HepG2 (cell line): ENCODE measurements around the gene FETUB. TPM values are rescaled to one million over a fixed set of nuclear protein-coding genes. Genes with fewer than 3 reads are reported as not detected.

ENCODE experiments used
- FOXA1 ChIP-seq, 2 experiments: fragments of 450-650 bp in 1 of 2; sonication (generic) in 1 of 2; formaldehyde crosslinking in 1 of 2; IDR thresholded peaks; 2 replicates each; pipeline versions ENCODE4 v1.4.0 to v1.6.1; 2016 to 2020; ENCODE audit warnings: missing genetic modification reagents in 1 of 2
- FOXC1 ChIP-seq: sonication (generic); formaldehyde crosslinking; IDR thresholded peaks from 2 replicates; pipeline ENCODE4 v1.8.0; 2022; ENCODE audit warnings: mild to moderate bottlenecking, missing genetic modification reagents, borderline replicate concordance
- FOXP1 ChIP-seq, 2 experiments: fragments of 450-650 bp in 1 of 2; IDR thresholded peaks; 2 replicates each; pipeline ENCODE4 v1.6.1; 2017 to 2018; ENCODE audit warnings: antibody characterized with exemption in 1 of 2
- JDP2 ChIP-seq: sonication (generic); formaldehyde crosslinking; IDR thresholded peaks from 2 replicates; pipeline ENCODE4 v1.8.1; 2022; ENCODE audit warnings: missing genetic modification reagents, borderline replicate concordance
- SUZ12 ChIP-seq: fragments of 150-350 bp; IDR thresholded peaks from 2 replicates; pipeline ENCODE4 v1.6.1; 2014; ENCODE audit warnings: low read depth, low read length
- ZFX ChIP-seq: sonication (generic); formaldehyde crosslinking; IDR thresholded peaks from 2 replicates; pipeline ENCODE4 v1.4.0; 2020; ENCODE audit warnings: mild to moderate bottlenecking, low read depth, missing genetic modification reagents, moderate library complexity
- ZMYM4 ChIP-seq: sonication (generic); formaldehyde crosslinking; IDR thresholded peaks from 2 replicates; pipeline ENCODE4 v1.8.1; 2023; ENCODE audit warnings: mild to moderate bottlenecking, missing genetic modification reagents
- ZNF296 ChIP-seq: sonication (generic); formaldehyde crosslinking; conservative IDR thresholded peaks from 2 replicates; pipeline ENCODE4 v1.5.0; 2020; ENCODE audit warnings: mild to moderate bottlenecking, missing genetic modification reagents
- ZNF431 ChIP-seq: sonication (generic); formaldehyde crosslinking; IDR thresholded peaks from 2 replicates; pipeline ENCODE4 v1.9.0; 2022; ENCODE audit warnings: missing genetic modification reagents, low read depth, mild to moderate bottlenecking, borderline replicate concordance
- ZNF605 ChIP-seq: sonication (generic); formaldehyde crosslinking; IDR thresholded peaks from 2 replicates; pipeline ENCODE4 v1.8.0; 2022; ENCODE audit warnings: mild to moderate bottlenecking, missing genetic modification reagents
- ZNF720 ChIP-seq: sonication (generic); formaldehyde crosslinking; IDR thresholded peaks from 2 replicates; pipeline ENCODE4 v1.4.0; 2020; ENCODE audit warnings: missing genetic modification reagents
- ZNF749 ChIP-seq: sonication (generic); formaldehyde crosslinking; IDR thresholded peaks from 2 replicates; pipeline ENCODE4 v1.8.0; 2022; ENCODE audit warnings: mild to moderate bottlenecking, missing genetic modification reagents, moderate library complexity, borderline replicate concordance
- polyA plus RNA-seq, 8 experiments: library from polyadenylated mRNA; depleted of rRNA in 3 of 8; stranded (reverse) in 7 of 8; unstranded in 1 of 8; fragments of >200 nt; fragmentation: Illumina TruSeq in 4 of 8; extraction: Trizol in 4 of 8; gene quantifications; 2 replicates each; pipeline versions ENCODE4 v1.2.1 to v1.2.3, GENCODE V29; 2011 to 2016; ENCODE audit warnings: low read depth in 4 of 8, missing spikeins in 1 of 8, mixed read lengths in 1 of 8; ENCODE audit not compliant: insufficient read depth in 1 of 8
- total RNA-seq, 5 experiments: library from RNA; depleted of rRNA; stranded (reverse); fragments of >200 nt; fragmentation: Illumina TruSeq; extraction: Trizol; gene quantifications; 2 replicates each; pipeline ENCODE4 v1.2.3, GENCODE V29; 2016; ENCODE audit warnings: low read depth in 1 of 5
- TF ChIP-seq, protein P1 (sequence below): sonication (generic); formaldehyde crosslinking; IDR thresholded peaks from 2 replicates; pipeline ENCODE4 v1.5.0; 2020; ENCODE audit warnings: mild to moderate bottlenecking, missing genetic modification reagents
- TF ChIP-seq, protein P2 (sequence below): IDR thresholded peaks from 2 replicates; pipeline ENCODE4 v1.6.1; 2016; ENCODE audit warnings: control low read depth
- TF ChIP-seq, protein P3 (sequence below): IDR thresholded peaks from 2 replicates; pipeline ENCODE4 v1.4.0; 2020; ENCODE audit warnings: mild to moderate bottlenecking, missing genetic modification reagents
- TF ChIP-seq, protein P4 (sequence below): sonication (generic); formaldehyde crosslinking; IDR thresholded peaks from 2 replicates; pipeline ENCODE4 v1.4.0; 2020; ENCODE audit warnings: missing genetic modification reagents, borderline replicate concordance

The FETUB gene
- total and polyA plus RNA-seq, 2 of the 13 experiments (the other 11 are each of a cell fraction or from before 2014, with no cell fraction given): 2.1 to 4.4 TPM

DNA sequence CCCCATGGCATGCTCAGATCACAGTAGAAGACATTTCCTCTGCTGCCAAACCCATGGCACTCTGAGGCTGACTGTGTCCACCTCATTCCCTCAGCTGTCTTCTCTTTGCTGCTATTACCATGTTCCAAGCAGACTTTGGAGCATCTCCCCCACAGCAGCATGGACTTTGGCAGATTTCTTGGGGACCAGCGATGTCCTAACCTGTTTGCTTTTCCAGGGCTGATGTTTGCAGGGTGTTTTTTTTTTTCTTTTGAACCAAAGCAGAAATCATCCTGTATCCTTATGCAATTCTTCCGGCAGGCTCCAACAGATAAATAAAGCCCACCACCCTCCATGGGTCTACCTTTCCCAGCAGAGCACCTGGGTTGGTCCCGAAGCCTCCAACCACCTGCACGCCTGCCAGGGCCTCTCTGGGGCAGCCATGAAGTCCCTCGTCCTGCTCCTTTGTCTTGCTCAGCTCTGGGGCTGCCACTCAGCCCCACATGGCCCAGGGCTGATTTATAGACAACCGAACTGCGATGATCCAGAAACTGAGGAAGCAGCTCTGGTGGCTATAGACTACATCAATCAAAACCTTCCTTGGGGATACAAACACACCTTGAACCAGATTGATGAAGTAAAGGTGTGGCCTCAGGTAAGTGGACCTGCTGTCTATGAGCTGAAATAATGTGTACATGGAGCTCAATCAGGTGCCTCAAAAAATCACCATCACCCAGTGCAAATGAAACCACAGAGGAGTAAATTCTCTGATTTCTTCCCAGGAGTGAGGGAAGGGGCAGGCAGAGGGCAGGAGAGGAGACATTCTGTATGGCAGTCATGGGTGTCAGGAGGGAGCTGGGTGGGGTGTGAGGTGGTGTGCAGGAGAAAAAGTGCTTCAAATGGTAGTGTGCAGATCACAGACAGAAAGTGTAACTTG, 27.2 kb upstream of the FETUB start, which contains the start of gene AHSG (continued):
- TF ChIP-seq, protein P1, sequence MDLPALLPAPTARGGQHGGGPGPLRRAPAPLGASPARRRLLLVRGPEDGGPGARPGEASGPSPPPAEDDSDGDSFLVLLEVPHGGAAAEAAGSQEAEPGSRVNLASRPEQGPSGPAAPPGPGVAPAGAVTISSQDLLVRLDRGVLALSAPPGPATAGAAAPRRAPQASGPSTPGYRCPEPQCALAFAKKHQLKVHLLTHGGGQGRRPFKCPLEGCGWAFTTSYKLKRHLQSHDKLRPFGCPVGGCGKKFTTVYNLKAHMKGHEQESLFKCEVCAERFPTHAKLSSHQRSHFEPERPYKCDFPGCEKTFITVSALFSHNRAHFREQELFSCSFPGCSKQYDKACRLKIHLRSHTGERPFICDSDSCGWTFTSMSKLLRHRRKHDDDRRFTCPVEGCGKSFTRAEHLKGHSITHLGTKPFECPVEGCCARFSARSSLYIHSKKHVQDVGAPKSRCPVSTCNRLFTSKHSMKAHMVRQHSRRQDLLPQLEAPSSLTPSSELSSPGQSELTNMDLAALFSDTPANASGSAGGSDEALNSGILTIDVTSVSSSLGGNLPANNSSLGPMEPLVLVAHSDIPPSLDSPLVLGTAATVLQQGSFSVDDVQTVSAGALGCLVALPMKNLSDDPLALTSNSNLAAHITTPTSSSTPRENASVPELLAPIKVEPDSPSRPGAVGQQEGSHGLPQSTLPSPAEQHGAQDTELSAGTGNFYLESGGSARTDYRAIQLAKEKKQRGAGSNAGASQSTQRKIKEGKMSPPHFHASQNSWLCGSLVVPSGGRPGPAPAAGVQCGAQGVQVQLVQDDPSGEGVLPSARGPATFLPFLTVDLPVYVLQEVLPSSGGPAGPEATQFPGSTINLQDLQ (CRISPR knock-in tag): no peak
- TF ChIP-seq ZFX (CRISPR knock-in tag) (peak; percentile 71), ZNF605 (peak; percentile 94), JDP2 (no peak), ZNF720 (no peak), ZNF431 (CRISPR knock-in tag) (no peak), ZNF296 (no peak), FOXP1 (IDR thresholded peaks at IDR 0.05) (0 out of 2 replicates have a peak, but pooled peaks have one; percentile 57), FOXP1 (CRISPR knock-in tag; IDR thresholded peaks at IDR 0.05) (peak; percentile 89), SUZ12 (no peak), ZNF749 (no peak), FOXC1 (peak; percentile 42; the same call in 1 of the 2 replicates), ZMYM4 (CRISPR knock-in tag) (peak; percentile 78; the same call in 1 of the 2 replicates), FOXA1 (IDR thresholded peaks at IDR 0.05) (peak; percentile 76), FOXA1 (CRISPR knock-in tag; IDR thresholded peaks at IDR 0.05) (peak; percentile 94)
- TF ChIP-seq, protein P2, sequence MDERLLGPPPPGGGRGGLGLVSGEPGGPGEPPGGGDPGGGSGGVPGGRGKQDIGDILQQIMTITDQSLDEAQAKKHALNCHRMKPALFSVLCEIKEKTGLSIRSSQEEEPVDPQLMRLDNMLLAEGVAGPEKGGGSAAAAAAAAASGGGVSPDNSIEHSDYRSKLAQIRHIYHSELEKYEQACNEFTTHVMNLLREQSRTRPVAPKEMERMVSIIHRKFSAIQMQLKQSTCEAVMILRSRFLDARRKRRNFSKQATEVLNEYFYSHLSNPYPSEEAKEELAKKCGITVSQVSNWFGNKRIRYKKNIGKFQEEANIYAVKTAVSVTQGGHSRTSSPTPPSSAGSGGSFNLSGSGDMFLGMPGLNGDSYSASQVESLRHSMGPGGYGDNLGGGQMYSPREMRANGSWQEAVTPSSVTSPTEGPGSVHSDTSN: no peak
- TF ChIP-seq, protein P3, sequence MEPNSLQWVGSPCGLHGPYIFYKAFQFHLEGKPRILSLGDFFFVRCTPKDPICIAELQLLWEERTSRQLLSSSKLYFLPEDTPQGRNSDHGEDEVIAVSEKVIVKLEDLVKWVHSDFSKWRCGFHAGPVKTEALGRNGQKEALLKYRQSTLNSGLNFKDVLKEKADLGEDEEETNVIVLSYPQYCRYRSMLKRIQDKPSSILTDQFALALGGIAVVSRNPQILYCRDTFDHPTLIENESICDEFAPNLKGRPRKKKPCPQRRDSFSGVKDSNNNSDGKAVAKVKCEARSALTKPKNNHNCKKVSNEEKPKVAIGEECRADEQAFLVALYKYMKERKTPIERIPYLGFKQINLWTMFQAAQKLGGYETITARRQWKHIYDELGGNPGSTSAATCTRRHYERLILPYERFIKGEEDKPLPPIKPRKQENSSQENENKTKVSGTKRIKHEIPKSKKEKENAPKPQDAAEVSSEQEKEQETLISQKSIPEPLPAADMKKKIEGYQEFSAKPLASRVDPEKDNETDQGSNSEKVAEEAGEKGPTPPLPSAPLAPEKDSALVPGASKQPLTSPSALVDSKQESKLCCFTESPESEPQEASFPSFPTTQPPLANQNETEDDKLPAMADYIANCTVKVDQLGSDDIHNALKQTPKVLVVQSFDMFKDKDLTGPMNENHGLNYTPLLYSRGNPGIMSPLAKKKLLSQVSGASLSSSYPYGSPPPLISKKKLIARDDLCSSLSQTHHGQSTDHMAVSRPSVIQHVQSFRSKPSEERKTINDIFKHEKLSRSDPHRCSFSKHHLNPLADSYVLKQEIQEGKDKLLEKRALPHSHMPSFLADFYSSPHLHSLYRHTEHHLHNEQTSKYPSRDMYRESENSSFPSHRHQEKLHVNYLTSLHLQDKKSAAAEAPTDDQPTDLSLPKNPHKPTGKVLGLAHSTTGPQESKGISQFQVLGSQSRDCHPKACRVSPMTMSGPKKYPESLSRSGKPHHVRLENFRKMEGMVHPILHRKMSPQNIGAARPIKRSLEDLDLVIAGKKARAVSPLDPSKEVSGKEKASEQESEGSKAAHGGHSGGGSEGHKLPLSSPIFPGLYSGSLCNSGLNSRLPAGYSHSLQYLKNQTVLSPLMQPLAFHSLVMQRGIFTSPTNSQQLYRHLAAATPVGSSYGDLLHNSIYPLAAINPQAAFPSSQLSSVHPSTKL (CRISPR knock-in tag): peak; percentile 94
- TF ChIP-seq, protein P4, sequence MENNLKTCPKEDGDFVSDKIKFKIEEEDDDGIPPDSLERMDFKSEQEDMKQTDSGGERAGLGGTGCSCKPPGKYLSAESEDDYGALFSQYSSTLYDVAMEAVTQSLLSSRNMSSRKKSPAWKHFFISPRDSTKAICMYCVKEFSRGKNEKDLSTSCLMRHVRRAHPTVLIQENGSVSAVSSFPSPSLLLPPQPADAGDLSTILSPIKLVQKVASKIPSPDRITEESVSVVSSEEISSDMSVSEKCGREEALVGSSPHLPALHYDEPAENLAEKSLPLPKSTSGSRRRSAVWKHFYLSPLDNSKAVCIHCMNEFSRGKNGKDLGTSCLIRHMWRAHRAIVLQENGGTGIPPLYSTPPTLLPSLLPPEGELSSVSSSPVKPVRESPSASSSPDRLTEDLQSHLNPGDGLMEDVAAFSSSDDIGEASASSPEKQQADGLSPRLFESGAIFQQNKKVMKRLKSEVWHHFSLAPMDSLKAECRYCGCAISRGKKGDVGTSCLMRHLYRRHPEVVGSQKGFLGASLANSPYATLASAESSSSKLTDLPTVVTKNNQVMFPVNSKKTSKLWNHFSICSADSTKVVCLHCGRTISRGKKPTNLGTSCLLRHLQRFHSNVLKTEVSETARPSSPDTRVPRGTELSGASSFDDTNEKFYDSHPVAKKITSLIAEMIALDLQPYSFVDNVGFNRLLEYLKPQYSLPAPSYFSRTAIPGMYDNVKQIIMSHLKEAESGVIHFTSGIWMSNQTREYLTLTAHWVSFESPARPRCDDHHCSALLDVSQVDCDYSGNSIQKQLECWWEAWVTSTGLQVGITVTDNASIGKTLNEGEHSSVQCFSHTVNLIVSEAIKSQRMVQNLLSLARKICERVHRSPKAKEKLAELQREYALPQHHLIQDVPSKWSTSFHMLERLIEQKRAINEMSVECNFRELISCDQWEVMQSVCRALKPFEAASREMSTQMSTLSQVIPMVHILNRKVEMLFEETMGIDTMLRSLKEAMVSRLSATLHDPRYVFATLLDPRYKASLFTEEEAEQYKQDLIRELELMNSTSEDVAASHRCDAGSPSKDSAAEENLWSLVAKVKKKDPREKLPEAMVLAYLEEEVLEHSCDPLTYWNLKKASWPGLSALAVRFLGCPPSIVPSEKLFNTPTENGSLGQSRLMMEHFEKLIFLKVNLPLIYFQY: no peak
